Subcutaneous adipose tissue (tissue), 4 donors: ENCODE measurements around the gene STAB1. TPM values are rescaled to one million over a fixed set of nuclear protein-coding genes. Genes with fewer than 3 reads are reported as not detected.

Experiments used
- total RNA-seq, 4 donors: library from RNA; depleted of rRNA; stranded (reverse); fragments of >200 nt; gene quantifications; one replicate each; pipeline ENCODE4 v1.1.0, GENCODE V29; 2016
- TF ChIP-seq, protein P1 (sequence below): fragments of 450-650 bp; IDR thresholded peaks from one replicate; pipeline ENCODE4 v1.5.1; 2016; ENCODE audit warnings: low read depth, mild to moderate bottlenecking, control low read depth, antibody characterized with exemption, moderate library complexity

STAB1 gene
- total RNA-seq, 4 donors from 2014 or later: 147 to 268 (median 218) TPM

DNA sequence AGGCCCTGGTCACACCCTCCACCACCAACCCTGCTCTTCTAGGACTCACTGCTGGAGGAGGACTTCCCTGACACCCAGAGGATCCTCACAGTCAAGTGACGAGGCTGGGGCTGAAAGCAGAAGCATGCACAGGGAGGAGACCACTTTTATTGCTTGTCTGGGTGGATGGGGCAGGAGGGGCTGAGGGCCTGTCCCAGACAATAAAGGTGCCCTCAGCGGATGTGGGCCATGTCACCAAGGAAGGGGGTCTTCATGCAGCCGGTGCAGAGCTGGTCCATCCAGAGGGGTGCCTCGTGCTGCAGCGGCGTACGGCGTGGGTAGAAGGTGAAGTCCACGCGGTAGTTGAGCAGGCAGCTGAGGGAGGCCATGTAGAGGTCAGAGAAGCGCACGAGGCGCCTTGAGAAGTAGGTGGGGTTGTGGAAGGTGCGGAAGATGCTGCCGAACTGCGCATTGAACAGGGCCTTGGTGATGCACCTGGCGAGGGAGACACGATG, 29.2 kb downstream of the STAB1 start:
- TF ChIP-seq, protein P1, sequence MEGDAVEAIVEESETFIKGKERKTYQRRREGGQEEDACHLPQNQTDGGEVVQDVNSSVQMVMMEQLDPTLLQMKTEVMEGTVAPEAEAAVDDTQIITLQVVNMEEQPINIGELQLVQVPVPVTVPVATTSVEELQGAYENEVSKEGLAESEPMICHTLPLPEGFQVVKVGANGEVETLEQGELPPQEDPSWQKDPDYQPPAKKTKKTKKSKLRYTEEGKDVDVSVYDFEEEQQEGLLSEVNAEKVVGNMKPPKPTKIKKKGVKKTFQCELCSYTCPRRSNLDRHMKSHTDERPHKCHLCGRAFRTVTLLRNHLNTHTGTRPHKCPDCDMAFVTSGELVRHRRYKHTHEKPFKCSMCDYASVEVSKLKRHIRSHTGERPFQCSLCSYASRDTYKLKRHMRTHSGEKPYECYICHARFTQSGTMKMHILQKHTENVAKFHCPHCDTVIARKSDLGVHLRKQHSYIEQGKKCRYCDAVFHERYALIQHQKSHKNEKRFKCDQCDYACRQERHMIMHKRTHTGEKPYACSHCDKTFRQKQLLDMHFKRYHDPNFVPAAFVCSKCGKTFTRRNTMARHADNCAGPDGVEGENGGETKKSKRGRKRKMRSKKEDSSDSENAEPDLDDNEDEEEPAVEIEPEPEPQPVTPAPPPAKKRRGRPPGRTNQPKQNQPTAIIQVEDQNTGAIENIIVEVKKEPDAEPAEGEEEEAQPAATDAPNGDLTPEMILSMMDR: no peak

DNA sequence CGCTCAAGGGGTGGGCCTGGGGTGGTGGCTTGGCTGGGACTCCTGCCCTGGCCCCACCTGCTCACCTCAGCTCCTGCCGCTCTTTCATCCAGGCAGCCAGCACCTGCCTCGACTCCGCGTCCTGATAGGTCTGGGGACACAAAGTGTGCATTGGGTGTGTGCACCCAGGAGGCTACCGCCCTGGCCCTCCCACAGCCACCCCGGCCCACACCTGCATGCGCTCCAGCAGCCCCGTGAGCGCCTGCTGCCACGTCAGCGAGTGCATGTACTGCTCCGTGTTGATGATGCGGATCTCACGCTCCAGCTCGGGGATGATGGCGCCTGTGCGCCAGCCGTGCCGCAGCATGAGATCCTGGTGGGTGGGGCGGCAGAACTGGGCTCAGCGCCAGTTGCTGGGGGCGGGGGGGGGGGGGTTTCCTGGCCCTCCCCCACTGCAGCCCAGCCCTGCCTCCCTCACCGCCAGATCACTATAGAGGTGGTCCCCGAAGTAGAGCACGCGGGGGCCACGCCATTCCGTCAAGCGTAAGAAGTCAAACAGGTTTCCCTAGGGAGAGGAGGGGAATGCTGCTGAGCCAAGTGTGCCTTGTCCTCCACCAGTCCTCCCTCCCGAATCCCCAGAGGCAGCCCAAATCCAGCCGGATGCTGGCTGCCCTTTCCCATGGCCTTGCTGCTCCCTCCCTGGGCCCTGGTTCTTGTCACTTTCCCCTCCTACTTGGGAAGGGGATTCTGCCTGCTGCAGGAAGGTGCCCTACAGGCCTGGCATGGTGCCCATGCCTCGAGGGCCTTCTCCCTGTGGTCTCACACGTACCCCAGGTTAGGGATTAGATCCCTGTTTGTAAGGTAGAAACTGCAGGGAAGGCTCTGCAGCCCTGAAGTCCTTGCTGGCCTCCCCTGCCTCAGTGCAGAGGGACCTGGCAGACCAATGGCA, 29.9 kb downstream of the STAB1 start:
- TF ChIP-seq, protein P1: no peak

DNA sequence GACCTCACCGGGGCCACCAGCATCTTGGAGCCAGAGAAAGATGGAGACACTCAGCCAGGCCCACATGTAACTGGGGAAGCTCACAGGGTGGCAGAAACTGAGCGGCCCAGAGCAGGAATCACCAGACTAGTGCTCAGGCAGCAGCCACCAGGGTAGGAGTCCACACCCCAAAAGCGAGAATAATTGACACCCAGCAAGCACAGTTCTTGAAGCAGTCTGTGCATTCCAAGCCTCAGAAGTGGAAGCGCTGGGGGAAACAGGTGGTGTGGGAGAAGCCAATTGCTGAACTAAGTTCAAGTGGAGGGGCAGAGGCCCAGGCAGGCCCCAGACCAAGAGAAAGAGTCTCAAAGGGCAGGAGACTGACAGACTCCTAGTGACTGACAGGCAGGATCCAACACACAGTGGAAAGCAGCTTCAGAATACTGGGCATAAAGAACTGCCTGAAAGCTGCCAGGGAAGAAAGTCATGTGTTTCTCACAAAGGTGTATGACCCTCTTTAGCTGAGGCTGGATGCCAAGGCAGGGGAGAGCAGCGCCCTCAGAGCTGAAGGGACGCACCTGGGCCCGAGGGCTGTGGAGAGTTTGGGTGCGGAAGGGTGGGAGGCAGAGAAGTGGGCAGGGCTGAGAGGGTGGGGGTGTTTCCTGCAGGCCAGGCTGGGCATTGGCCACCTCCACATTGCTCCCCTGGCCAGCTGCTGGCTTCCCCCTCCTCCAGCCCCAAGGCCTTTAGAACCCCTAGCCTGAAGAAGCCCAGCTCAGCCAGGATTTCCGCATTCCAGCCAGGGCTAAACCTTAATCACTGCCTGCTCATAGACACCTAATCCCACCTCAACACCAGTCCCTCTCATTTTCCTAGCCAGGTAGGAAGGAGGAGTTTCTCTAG, 30.8 kb downstream of the STAB1 start:
- TF ChIP-seq, protein P1: no peak

DNA sequence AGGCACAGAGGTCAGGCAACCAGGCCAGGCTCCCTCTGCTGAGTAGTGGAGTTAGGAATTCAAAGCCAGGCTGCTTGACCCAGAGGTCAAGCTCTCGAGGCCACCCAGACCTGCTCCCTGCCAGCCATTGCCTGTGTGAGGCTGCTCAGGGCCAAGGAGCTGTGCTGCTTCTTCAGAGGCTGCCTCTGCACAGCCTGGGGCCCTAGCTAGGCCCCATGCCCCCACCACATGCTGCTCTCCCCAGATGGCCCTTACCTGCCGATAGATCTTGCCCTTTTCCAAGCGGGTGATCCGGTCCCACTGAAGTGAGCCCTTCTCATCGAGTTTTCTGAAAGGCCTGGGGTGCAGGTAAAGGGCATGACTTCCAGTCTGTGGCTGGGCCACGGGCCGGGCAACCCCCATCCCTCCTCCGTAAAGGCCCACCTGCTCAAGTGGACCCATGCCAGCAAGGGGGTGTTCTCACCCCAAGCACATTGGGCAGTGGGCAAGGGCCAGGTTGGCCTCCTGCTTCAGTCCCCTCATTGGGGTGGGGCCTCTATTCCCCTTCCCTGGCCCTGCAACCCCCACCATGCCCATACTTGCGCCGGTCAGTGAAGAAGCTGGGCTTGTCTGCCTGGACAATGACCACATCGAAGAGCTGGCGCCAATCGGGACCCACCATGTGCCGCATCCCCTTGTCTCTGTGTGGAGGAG, 32.0 kb downstream of the STAB1 start:
- TF ChIP-seq, protein P1: no peak

DNA sequence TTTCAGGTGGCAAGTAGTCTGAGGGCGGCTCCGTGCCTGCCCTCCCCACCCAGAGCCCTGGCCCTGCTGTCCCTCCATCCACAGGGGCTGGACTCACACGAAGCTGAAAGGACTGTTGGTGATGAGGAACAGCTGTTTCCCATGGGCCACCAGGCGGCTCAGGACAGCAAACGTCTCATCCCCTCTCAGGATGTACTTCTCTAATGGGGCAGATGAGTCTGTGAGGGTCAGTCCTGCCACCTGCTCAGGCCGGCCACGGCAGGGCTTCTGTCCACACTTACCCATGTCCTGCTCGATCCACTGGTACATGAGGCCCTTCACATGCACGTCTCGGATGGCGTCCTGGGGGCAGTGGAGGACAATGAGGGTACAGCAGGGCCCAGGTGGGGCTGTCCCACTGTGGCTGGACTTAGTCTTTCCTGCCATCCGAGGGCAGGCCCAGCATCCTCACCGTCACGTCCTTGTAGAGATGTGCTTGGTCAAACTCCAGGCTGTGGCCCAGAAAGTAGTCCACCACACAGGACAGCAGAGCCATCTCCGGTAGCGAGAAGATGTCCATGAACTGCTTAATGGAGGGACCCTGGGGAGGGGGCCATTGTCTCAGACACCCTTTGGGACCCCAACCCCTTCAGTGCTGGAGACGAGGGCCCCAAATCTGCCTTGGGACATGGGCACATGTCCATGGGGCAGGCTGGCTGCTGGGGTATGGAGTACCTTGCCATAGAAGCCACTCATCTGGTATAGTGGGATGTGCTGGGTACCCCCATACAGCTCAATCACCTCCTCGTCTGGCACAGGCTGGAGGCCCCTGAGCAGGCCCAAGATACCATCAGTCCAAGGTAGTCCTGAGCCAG, 32.8 kb downstream of the STAB1 start:
- TF ChIP-seq, protein P1: no peak

DNA sequence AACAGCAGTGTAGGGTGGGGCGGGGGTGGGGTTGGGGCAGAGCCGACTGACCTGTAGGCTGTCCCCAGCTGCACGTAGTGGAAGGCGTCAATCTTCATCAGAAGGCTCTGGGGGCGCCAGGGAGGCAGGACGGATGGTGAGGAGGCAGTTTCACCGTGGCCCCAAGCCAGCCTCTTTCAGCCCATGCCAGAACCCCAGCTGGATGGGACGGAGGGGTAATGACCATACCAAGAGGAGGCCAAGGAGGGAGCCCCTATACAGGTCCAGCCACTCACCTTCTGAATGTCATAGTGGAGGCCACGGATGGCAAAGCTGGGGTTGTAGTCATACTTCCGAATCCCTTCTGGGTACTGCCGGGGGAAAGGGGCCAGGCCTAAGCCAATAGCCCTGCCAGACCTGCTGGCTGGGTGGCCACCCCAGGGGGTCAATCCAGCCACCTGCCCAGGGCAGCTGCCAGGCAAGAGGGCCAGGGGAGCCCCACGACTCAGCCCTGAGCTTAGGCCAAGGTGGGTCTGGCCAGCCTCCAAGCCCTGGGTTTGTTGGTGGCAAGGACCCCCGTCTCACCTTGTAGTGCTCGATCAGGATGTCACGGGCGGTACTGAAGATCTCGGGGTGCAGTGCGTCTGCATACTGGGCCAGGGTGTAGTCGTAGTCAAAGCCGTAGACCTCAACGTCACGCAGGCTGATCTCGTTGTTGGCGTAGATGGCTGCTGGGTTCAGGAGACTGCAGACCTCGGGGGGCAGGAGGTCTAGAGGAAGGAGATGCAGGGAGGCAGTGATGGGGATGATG, 33.6 kb downstream of the STAB1 start:
- TF ChIP-seq, protein P1: no peak
